Adrenal gland (tissue), 5 donors: ENCODE data around the gene MAPK7.

ENCODE experiments used
- POLR2A ChIP-seq, 2 donors: fragments of 450-650 bp; IDR thresholded peaks; one replicate each; pipeline ENCODE4 v1.6.1; 2017; ENCODE audit warnings: antibody characterized with exemption in 2 of 2, mild to moderate bottlenecking in 2 of 2, moderate library complexity in 1 of 2
- TF ChIP-seq, protein P1 (sequence below), 6 experiments: fragments of 450-650 bp in 4 of 6; fragments of 200-600 bp in 2 of 6; sonication (generic) in 1 of 6; IDR thresholded peaks; 1 replicate in 5 of 6; 2 replicates in 1 of 6; pipeline versions ENCODE4 v1.5.1 to v1.8.0; 2016 to 2021; ENCODE audit warnings: antibody characterized with exemption in 6 of 6, mild to moderate bottlenecking in 2 of 6, moderate library complexity in 1 of 6
- donor health status: DM: no; HTN: no; CAD: no.

DNA sequence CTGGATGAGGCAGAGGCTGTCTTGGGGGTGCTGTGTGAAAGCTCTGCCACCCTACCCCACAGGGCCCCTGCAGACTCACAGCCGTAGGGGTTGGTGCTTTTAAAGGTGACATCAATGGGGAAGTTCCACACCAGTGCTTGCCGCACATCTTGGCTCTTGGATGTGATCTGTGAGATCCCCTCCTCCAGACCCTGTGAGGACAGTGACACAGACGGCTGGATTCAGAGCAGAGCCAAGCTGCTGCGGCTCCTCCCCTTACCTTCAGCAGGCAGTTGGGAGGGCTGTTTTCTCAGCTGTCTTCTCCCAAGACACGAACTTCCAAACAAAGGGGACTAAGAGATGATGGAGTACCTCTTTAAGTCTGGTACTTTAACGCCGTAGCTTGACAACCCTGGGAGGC lies 20.5 kb upstream of the MAPK7 start:
- TF ChIP-seq, protein P1, sequence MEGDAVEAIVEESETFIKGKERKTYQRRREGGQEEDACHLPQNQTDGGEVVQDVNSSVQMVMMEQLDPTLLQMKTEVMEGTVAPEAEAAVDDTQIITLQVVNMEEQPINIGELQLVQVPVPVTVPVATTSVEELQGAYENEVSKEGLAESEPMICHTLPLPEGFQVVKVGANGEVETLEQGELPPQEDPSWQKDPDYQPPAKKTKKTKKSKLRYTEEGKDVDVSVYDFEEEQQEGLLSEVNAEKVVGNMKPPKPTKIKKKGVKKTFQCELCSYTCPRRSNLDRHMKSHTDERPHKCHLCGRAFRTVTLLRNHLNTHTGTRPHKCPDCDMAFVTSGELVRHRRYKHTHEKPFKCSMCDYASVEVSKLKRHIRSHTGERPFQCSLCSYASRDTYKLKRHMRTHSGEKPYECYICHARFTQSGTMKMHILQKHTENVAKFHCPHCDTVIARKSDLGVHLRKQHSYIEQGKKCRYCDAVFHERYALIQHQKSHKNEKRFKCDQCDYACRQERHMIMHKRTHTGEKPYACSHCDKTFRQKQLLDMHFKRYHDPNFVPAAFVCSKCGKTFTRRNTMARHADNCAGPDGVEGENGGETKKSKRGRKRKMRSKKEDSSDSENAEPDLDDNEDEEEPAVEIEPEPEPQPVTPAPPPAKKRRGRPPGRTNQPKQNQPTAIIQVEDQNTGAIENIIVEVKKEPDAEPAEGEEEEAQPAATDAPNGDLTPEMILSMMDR (IDR thresholded peaks at IDR 0.05): no peak
- no peak for TF ChIP-seq POLR2A (IDR thresholded peaks at IDR 0.05)
